Stimulated activated CD4-positive, alpha-beta T cell treated with anti-CD3 and anti-CD28 coated beads, Interleukin-4, amount 100 ng/mL, for 1 hour (primary cell): ENCODE data around the gene HSD17B8.

ENCODE experiments used
- DNase-seq: peaks from one replicate; pipeline ENCODE4 v3.0.0-alpha.2; 2020

HSD17B8 gene

DNA sequence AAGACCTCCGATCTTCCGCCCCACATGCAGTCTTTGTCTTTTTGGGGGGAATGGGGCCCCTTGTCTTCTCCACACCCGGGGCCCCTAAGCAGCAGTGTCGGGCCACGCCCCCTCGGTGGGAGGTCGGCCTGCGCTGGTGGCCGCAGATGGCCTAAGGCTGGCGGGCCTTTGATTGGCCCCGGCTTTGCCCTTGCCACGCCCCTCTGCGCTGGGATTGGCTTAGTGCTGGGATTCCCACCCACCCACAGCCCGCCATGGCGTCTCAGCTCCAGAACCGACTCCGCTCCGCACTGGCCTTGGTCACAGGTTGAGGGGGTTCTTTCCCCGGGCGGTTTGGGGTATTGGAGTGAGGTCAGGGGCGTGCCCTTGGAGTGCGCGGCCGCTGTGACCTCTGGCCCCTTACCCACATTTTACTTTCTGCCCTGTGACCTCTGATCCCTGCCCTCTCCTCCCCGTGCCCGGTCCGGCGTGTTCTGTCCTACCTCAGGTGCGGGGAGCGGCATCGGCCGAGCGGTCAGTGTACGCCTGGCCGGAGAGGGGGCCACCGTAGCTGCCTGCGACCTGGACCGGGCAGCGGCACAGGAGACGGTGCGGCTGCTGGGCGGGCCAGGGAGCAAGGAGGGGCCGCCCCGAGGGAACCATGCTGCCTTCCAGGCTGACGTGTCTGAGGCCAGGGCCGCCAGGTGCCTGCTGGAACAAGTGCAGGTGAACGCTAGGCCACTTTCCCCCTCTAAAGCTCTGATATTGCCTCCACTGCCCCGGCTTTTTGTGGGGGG, at the start of gene HSD17B8:
Gene HSD17B8, plus strand, starts transcription at position 241 of the 776 bp plus-strand sequence. Its CDS starts 14 bp downstream, at position 255.
- DNase-seq, result peak; percentile 95

DNA sequence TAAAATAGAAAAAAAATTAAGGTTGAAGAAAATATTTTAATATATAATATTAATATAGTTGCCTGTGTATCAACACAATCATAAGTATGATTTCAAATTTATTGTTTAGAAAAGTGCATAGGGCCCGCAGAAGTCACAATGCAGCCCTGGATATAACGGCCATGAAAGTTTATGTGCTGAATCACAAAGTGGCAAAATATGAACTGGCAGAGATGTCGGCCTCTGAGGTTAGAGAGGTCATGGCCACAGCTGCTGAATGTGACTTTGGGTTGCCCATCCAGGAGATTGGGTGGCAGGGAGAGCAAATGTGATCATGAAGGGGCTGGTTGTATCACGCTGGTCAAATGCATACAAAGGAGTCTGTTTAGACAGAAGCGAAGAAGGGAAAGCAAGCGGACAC, 47.9 kb upstream of the HSD17B8 start:
- no peak for DNase-seq

- DNase-seq, result no peak
Observed at GRCh38 chr6:33156964-33157363, 47.5 kb upstream of the HSD17B8 start.

GRCh38 chr6:33160096-33160495, 44.4 kb upstream of the HSD17B8 start:
- DNase-seq, result no peak

- DNase-seq, result no peak
Observed at GRCh38 chr6:33160728-33161344, 43.6 kb upstream of the HSD17B8 start.

GRCh38 chr6:33161354-33162331, 42.8 kb upstream of the HSD17B8 start:
- DNase-seq, result peak; percentile 82

DNA sequence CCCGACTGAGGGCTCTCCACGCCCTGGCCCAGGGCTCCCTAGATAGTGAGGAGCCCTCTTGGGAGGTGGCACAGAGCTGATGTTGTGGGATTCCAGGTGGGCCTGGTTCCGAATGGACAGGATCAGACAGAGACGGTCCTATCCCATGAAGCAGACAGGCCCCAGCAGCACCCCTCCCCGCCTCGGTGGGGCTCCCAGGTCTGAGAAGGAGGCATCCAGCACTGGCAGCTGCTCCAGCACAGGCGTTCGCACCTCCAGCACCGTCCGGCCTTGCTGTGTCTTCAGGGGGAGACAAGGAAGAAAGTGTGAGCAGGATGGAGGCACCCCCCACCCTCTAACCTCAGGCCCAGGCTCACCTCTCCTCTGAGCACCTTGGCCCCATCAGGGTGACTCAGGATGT, 40.9 kb upstream of the HSD17B8 start:
- DNase-seq, result no peak

- DNase-seq, result no peak
Observed at GRCh38 chr6:33164176-33164575, 40.3 kb upstream of the HSD17B8 start.

DNA sequence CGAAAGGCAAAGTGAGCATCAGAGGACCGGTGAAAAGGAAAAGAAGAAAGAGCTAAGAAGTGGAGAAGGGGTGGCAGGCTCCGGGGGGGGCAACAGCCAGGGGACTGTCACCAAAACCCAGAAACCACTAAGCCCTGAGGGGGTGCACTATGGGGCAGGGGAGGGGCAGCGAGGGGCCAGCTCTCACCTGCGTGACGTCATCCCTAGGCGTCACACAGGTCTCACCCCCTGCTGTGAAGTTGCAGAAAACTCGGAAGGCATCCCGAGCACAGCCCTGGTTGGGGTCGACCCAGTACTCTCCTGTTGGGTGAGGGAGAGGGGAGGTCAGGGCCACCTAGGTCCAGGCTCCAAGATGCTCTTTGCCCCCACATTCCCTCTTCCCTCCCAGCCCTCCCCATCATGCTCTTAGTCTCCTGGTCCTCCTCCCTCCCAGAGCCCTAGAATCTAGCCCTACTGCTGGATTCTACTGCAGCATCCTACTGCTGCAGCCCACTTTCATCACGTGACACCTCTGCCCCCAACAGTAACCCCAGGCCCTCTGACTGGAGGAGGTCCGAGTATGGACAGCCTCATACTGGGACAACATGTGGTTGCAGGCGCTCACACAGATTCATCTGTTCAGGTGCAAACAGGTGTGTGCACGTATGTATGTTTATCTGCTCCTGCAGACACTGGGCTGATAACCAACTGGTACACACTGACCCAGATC, 39.6 kb upstream of the HSD17B8 start:
- no peak for DNase-seq

- no peak for DNase-seq
Observed at GRCh38 chr6:33165581-33166258, 38.7 kb upstream of the HSD17B8 start.

DNA sequence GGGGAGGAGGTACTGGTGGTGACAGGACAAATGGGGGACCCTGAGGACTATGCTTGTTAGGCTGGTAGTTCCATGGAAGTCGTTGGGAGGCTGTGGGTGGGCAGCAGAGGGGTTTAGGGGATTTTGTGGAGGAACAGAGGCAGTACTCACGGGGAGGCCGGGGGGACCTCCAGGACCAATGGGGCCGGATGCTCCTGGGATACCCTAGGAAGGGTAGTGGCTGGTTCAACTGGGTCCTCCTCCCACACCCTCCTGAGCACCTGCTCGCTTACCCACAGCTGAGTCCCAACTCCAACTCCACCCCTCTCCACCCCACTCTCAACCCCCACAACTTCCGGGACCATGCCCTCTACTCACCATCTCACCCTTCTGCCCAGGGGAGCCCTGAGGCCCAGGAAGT, 38.1 kb upstream of the HSD17B8 start:
- DNase-seq, result no peak

- no peak for DNase-seq
Observed at GRCh38 chr6:33166811-33167210, 37.6 kb upstream of the HSD17B8 start.

- no peak for DNase-seq
Observed at GRCh38 chr6:33167374-33168283, 36.8 kb upstream of the HSD17B8 start.

DNA sequence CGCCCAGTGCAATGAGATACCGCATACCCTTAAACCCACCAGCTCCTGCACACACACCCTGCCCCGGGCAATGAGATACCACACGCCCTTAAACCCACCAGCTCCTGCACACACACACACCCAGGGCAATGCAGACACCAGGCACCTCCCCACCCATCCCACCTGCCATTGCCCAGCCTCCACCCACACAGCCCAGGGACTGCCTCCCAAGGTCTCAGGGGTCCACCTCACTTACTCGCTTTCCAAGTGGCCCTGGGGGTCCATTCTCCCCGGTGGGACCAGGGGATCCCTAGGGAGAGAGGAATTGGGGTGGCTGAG, 36.2 kb upstream of the HSD17B8 start:
- no peak for DNase-seq

DNA sequence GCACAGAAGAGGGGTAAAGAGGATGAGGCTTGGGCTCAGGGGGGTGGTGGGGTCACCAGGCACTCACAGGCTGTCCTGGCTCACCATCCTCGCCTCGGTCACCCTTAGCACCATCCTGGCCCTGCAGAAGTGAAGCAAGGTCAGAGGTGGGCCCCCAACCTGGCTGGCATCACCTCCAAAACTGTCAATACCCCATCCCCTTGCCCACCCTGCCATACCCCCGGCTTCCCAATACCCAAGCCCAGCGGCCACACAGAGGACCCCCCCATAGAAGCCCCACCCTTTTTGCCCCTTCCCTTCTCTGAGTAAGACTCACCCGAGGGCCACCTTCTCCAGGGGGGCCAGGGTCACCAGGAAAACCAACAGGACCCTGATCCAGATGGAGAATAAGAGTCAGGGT, 35.8 kb upstream of the HSD17B8 start:
- DNase-seq, result no peak

DNA sequence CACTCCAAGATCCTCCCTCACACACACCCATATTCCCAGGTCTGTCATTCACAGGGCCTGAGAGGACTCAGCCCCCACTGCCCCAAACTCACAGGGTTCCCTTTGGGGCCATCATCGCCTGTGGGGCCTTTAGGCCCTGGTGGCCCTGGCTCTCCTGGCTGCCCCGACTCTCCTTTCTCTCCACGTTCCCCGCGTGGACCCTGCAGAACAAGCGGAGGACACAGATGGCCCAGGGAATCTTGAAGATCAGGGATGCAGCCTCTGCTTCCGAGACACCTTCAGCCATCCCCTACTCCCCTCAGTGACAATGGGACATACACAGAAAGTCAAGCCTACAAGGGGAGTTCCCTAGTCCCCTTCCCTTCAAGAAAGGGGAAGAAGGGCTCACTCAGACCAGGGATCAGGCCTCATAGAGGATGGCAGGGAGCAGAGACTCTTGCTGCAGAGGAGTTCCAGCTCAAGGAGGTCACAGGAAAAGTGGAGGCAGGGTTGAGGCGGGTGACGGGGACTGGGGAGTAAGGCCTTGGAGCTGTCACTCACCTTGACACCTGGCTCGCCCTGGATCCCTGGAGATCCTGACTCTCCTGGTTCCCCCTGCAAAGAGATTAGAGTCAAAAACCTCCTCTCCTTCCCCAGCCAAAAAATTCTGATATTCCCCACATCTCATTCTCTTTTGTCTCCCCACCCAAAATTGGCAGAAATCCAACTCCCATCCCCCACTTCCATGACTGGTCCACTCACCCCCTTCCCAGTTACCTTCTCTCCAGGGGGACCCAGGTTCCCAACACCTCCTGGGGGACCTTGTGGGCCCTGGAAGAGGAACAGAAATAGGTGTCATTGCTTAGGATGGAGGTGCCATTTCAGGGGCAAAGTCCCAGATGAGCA, 34.9 kb upstream of the HSD17B8 start:
- no peak for DNase-seq

GRCh38 chr6:33170176-33171015, 34.1 kb upstream of the HSD17B8 start:
- no peak for DNase-seq

DNA sequence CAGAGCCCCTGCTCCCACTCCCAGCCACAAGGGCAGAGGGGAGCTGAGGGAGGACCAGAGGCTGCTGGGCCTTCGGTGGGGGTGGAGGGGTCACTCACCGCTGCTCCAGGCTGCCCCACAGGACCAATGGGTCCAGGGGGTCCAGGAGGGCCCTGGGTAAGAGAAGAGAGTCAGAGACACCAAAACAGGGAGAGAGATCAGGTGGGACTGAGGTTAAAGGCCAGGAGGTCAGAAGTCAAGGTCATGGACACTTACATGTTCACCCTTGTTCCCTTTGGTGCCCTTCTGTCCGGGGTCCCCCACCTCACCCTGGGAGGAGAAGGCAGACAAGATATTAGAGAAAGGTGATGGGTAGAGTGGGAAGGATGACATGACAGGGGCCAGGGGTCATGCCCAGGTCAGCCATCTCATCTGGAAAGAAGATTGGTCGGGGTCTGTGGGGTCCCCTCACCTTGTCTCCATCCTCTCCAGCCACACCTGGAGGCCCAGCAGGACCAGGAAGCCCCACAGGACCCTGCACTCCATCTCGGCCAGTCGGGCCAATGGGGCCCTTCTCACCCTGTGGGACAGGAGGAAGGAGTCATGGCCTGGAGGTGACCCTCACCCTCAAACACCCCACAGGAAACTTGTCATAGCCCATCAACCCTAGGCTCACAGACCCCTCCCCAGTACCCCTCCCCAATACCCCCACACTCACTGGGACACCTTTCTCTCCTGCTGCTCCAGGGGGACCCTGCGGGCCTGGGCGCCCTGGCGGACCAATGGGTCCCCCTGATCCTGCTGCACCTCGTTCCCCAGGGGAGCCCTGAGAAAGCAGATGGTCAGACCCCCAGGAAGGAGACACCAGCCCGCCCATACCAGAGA, 33.2 kb upstream of the HSD17B8 start:
- no peak for DNase-seq
